Measurements from ENCODE around the gene MRAS.
"Not testable (repeated sequence)": the region's sequence is repeated elsewhere in the genome, so short reads cannot be mapped to it uniquely, and the experiment has no call there.

The MRAS gene

DNA sequence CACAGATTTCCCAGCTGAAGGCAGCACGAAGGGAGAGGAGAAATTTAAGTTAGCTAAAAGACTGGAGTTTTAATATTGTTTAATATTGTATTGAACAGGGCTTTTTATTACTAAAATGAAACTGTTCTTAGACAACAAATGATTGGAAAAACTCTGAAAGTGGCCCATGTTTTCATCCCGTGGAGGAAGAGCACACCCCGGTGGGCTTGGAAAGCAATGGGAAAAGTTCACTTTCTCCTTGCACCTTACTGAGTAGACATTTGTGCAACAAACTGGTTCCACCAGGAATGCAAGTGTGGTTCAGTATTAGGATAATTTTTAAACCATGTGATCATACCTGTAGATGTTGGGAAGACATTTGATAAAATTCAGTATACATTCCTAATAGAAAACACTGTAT, 77.8 kb downstream of the MRAS start:
- DNase-seq, result no peak

GRCh38 chr3:138426754-138427153, 78.4 kb downstream of the MRAS start:
- not testable (repeated sequence) for DNase-seq

DNA sequence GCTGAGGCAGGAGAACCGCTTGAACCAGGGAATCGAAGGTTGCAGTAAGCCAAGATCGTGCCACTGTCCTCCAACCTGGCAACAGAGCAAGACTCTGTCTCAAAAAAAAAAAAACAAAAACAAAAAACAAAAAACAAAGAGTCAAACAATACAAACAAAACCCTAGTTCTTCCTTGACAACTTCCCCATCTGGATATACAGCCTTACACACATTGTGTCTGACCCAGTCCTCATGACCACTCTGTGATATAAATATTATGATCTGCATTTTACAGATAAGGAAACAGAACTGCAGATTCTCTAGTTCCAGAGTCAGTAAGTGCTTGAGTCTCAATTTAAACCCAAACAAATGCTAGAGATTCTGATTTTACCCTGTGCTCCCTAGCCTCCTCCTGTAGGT, 81.3 kb downstream of the MRAS start:
- no peak for DNase-seq

GRCh38 chr3:138432576-138433240, 84.3 kb downstream of the MRAS start:
- DNase-seq, result no peak

GRCh38 chr3:138433892-138434275, 85.5 kb downstream of the MRAS start:
- no peak for DNase-seq

DNA sequence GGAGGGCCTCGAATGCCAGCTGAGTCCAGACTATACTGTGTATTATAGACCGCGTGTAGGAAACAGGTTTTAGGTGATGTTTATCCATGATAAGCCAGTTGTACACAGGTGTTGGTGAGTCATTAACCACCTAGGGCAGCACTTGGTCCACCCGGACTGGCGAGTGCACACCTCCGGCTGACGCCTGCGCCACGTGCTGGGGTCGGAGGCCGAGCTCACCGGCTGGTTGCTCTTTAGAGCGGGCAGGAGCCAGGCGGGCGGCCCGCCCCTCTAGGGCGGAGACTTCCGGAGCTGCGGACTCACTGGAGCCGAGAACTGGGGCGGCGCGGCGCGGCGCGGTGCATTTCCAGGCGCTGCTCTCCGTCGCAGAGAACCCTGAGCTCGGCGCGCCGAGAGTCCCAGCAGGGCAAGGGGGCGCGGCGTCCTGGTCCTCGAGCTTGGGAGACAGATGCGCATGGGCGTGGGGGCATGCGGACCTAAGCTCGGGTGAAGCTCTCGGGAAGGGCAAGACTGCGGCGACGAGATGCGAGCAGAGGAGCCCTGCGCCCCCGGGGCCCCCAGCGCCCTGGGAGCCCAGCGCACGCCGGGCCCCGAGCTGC, 86.0 kb downstream of the MRAS start, which contains the start of gene ESYT3:
TSS of gene ESYT3 (plus strand) at position 341 of the 599 bp plus-strand sequence. CDS start at position 524, 183 bp downstream.
- DNase-seq, result peak; percentile 82

DNA sequence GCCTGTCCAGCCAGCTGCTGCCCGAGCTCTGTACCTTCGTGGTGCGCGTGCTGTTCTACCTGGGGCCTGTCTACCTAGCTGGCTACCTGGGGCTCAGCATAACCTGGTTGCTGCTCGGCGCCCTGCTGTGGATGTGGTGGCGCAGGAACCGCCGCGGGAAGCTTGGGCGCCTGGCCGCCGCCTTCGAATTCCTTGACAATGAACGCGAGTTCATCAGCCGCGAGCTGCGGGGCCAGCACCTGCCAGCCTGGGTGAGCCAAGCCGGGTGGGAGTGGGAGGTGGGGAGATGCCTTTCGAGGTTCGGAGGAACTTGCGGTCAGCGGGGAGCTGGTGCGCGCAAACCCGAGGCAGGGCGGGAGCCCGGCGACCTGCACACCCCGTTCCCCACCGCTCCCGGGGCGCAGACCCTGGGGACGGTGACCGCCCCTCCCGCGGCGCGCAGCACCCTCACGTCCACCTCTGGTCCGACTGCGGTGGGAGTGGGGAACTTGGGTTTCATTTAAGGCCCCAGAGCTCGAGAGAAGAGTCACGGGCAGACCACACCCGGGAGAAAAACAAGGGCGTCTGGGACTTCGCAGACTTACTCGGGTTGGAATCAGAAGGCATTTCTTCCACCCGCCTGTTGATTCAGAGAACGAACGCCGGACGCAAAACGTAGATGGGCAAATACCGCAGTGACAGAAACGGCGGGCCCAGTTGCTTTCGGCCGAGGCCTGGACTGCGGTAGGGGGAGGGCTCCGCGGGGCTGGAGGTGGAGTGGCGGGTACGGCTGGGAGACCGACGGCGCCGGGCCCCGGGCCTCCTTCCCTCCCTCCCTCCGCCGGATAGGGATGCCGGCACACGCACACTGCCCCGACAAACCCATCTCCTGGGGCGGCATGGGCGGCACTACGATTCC, 86.7 kb downstream of the MRAS start:
- DNase-seq, result peak; percentile 34

DNA sequence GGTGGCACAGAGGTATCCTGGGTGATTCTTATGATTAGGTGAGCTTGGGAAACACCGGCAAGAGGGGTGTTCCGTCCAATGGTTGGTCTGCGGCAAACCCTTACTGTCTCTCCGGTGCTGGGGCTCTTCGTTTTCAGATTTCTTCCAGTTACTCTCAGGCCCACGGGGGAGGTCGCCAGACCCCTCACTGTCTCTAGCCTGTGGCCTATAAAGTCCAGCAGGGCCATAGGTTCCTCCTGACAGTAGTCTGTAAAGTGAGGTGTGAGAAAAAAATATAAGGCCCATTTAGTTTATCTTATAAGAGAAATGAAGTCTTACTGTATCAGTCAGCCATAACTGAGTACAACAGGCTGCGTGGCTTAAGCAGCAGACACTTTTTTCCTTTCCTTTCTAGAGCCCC, 87.5 kb downstream of the MRAS start:
- no peak for DNase-seq

DNA sequence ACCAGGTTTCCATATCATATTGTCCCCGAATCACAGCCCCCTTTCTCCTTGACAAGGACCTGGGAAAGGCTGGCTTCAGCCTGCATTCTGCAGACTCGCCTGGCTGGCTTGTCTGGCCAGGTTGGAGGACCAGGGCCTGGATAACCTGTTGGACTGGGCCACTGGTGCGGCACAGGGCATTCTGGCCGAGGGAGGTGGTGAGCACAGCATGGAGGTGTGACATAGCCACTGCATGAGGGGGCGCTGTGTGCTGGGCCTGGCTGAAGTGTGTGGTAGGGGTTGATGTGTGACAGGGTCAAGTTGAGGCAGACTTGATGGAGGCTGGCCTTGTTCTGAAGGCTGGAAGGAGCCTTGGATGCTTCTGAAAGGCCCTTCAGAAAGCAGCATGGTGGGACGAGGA, 88.9 kb downstream of the MRAS start:
- DNase-seq, result no peak

GRCh38 chr3:138438896-138439295, 90.5 kb downstream of the MRAS start:
- DNase-seq, result no peak

DNA sequence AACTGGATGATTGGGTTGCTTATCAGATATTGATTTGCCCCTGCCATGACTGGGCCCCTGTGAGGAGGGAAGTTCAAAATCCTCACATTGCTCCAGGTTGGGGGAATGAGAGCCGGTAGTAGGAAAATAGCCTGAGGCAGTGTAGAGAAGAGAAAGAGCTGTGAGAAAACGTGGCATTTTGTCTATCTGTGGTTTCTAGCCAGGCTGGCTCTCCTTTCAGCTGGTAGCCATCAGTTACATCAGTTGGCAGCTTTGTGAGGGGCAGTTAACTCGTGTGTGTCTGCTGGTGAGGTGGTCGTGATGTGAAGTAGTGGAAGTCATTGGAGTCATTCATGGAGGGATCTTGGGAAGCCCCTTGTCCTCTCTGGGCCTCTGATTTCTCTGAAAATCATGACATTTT, 91.3 kb downstream of the MRAS start:
- no peak for DNase-seq

DNA sequence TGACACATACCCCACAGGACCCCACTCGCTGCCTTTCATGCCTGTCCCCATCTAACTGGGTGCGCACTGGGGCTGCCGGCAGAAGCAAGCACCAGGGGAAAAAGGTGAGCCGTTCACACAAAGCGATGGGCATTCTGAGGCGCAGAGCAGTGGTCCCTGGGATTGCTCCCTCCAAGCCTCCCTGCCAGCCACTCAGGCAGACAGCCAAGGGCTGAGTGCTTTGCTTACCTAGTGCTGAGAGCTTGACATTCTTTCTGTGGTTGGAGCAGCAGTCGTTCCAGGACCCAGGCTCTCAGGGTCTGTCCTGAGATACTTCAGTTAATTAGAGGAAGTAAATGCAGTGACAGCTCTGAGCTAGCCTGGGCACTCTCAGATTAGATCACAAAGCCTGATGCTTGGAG, 91.7 kb downstream of the MRAS start:
- no peak for DNase-seq

DNA sequence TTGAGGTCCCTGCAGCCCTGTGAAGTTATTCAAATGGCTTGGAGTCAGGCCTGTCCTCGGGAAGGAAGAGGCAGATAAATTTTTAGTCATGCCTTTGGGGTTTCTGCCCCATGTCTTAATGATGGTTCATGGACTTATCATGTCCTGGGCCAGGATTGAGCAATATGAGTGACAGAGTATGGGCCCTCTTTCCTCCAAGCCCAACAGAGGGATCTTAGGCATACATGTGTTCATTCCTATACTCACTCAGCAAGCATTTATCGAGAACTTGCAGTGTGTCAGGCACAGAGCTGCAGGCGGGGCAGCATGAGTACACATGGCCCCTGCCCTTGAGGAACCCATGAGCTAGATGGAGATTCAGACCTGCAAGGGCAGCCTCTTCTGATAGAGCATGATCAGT, 92.2 kb downstream of the MRAS start:
- DNase-seq, result no peak

- no peak for DNase-seq
Measured at GRCh38 chr3:138441256-138441655, 92.9 kb downstream of the MRAS start.

DNA sequence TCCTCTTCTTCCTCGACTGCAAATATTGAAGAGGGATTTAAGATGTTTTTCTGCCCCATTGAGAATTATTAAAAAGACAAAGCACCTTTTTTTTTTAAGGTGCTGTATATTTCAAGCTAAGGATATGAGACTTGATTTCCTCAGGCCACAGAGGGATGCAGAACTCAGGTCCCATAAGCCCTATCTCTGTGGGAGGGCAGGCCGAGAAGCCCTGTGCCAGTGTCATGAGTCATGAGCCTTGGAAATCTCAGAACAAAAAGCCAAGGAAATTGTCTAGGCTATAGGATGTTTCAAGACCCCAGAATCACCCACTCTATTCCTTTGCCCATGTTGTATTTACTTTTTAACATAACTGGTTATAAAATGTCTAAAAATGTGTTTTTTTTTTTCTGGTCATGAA, 93.4 kb downstream of the MRAS start:
- DNase-seq, result no peak

GRCh38 chr3:138442433-138442832, 94.1 kb downstream of the MRAS start:
- no peak for DNase-seq

DNA sequence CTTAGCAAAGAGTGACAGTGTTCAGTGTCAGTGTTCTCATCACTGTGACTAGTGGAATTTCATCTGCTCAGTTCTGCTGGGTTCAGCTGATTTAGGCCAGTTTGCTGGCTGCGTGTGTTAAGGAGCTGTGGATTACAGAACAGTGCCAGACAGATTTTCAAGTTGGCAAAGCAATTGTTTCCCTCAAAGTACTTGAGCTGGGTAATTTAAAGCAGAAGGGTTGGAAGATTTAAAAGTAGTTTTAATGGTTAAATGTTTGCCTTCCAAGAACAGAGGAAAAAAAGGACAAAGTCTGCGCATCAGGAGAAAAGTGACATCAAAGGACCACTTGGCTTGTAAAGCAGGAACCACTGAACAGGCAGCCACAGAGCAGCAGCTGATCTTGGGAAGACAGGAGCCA, 94.7 kb downstream of the MRAS start:
- DNase-seq, result no peak

GRCh38 chr3:138443521-138444503, 95.4 kb downstream of the MRAS start:
- peak; percentile 66 for DNase-seq

DNA sequence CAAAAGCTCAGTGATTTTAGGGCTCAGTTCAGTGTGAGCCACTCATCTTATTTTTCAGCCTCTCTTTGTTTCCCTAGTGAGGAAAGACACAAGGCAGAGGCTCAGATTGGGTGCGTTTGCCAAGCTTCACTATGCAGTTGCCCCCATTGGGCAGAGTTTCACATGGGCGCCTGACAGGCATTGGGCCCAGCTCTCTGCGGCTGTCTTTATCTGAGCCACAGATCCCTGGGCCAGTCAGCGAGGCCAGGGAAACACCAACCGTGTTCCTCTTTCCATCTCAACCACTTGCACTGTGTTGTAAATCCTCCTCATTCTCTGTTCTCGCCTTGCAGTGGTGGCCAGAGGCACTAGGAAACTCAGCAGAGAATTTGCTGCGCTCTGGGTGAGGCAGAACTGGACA, 96.9 kb downstream of the MRAS start:
- no peak for DNase-seq

DNA sequence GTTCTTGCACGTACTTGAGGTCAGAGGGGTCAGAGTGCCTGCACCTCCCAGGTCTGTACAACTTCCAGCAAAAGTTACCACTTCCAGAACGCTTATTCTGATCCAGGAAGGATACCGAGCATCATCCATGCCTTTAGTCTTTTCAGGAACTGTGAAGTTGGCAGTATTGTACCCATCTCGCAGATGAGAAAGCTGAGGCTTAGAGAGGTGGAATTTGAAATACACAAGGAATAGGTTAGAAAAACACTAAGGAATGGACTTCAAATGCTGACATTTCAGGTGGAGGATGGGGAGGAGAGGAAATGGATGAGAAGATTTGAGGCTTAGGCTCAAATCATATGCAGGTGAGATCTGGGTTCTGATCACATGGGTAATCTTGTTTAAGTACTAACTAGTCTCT, 97.3 kb downstream of the MRAS start:
- no peak for DNase-seq

DNA sequence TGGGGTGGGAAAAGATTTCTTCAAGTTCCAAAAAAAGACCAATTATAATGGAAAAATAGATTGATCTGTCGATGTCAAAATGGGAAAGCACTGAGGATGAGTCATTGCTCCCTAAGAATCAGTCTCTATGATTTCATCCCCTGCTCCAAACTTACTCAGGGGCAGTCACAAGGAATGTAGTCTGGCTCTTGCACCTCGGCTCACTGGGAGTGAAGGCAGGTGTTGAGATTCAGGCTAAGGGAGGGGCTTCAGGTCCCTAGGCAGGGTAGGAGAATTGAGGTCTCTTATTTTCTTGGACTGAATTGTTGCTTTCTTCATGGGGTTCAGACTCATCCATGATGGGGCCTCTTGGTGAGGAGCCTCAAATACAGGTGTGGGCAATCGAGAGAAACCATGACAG, 100.3 kb downstream of the MRAS start:
- no peak for DNase-seq

DNA sequence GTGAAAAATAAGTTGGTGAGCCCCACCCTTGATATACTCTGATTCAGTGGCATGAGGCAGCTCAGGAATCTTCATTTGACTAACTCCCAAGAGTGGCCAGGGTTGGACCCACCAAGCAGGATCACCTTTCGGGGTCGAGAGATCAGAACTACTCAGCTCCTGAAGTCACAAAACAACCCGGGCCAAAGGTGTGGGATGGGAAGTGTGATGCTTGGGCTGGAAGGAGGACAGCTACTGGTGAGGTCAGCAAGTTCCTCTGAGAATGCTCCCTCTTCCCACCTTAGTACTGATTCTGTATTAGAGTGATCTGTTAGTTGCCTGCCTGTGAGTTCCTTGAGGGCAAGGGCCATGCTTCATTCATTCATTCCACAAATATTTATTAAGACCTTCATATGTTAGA, 101.1 kb downstream of the MRAS start:
- DNase-seq, result no peak

DNA sequence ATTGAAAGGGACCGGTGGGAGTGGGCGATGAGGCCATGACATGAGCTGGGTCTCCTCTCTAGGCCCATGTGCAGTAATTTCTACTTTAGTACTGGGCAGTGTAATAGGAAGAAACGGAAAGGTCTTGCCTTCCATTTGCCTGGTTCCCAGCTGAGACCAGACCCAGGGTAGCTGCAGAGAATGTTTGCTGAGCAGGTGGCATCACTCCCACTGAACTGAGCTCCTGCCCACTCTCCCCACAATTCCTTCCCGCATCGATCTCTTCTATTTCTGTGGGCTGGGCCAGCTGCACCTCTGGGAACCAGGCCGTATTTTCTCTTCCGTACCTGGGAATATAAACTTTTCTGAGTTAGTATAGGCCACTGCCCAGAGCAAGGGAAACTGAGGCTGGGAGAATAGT, 101.8 kb downstream of the MRAS start:
- no peak for DNase-seq
